Measurements from ENCODE around the gene TOM1L1.

GRCh38 chr17:54906683-54907082 is 6.0 kb downstream of the TOM1L1 start:
- TF ChIP-seq CTCF (IDR thresholded peaks at IDR 0.05): no peak
- TF ChIP-seq IRF2 (CRISPR knock-in tag; IDR thresholded peaks at IDR 0.05; ENCODE audit: borderline replicate concordance, low read depth): no peak
